ACHN (cell line): ENCODE data around the gene ZNF783.

Experiments used
- DNase-seq: peaks from one replicate; pipeline ENCODE4 v3.0.0-alpha.2; 2015
- in situ Hi-C: cut with HindIII; loops from 2 replicates; pipeline ENCODE4 v1.10.0; 2017; ENCODE audit warnings: low sequenced_read_pairs, low pct_ligation_motif_present, low pct_unique_long_range_greater_than_20kb

The ZNF783 gene

DNA sequence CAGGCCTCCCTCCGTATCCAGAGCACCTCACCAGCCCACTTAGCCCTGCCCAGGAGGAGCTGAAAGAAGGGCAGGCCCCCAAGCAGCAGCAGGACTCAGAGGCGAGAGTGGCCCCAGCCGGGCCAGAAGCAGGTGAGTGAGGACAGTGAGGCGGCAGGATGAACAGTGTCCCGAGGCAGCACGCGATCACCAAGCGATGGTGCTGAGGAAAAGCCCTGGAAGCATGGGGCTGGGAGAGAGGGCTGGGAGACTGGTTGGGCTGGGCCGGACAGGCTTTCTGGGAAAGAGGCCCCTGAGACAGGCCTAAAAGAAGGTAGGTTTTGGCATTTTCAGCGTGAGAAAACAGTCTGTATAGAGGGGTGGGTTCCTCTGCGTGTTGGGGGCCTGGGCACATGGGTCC lies 16.4 kb downstream of the ZNF783 start:
- no peak for DNase-seq
- in situ Hi-C loops, result no loop called here

DNA sequence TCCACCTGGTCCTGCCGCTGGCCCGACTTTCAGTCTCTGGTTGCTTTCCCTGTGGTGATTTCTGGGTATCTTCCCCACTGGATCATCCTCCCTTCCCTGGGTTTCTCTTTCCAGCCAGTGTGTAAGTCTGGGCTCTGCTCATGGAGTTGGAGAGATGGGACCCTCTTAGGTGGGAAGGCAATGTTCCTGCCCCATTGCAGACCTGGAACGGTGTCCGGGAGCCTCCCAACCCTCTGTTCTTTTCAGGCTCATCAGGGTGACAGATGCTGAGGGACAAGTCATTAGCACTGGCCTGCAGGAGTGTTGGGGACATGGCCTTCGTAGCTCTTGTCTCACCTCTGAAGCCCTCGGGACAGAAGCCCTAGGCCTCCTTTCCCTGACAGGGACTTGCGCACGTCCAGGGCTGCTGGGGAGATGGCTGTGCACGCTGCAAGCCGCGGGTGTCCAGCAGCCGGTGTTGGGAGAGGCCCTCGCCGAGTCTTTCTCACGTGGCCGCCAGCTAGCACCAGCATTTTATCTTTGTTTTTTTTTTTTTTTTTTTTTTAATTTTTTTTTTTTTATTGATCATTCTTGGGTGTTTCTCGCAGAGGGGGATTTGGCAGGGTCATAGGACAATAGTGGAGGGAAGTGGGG lies 17.2 kb downstream of the ZNF783 start:
- DNase-seq, result no peak
- in situ Hi-C loops, result no loop called here

DNA sequence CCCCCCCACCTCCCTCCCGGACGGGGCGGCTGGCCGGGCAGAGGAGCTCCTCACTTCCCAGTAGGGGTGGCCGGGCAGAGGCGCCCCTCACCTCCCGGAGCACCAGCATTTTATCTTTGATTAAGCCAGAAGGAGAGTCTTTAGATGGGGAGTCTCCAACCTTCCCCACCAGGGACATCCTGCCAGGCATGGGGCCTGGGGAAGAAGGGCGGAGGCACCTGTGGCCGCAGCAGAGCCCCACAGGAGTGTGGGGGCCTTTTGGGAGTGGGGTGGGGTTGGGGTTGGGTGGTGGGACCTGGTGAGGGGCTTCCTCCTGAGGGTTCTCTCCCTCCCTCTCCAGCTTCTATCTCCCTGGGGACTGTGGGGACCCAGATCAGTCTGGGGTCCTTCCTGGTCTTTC lies 18.2 kb downstream of the ZNF783 start:
- DNase-seq, result no peak
- in situ Hi-C loops, result no loop called here

DNA sequence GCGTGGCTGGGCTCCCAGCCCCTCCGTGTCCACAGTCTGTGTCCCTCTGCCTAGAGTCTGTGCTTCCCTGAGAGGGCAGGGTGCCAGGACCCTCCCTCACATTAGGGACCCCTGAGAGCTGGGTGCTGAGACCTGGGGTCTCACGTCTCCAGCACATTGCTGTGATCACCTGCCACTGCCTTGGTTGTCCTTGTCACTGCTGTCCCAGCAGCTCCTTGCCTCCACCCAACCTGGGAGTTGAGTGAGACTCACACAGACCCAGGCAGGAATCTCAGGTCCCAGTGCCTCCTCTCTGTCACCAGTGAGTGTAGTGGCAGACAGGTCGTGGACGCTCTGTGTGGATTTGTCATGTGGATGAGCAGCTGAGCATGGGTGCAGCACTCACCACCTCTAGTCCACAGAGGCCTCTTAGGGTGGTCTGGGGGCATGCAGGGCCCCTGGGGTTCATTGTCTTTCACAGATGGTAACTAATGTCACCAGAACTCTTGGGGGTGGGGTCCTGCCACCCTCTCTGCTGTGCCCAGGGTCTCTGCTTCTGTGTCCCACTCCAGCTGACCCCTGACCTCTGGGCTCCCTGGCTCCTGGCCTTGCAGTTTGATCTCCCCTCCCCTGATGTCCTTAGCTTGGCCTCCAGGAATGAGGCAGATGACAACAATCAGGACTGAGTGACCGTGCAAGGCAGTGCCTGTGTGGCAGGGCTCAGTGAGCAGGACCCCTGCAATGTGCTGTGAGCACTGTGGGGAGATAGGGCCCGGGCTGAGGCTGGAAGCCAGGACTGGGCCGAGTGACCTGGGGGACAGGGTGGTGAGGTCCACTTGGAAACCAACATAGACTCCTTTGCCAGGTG lies 18.9 kb downstream of the ZNF783 start:
- DNase-seq, result no peak
- in situ Hi-C loops, result no loop called here

DNA sequence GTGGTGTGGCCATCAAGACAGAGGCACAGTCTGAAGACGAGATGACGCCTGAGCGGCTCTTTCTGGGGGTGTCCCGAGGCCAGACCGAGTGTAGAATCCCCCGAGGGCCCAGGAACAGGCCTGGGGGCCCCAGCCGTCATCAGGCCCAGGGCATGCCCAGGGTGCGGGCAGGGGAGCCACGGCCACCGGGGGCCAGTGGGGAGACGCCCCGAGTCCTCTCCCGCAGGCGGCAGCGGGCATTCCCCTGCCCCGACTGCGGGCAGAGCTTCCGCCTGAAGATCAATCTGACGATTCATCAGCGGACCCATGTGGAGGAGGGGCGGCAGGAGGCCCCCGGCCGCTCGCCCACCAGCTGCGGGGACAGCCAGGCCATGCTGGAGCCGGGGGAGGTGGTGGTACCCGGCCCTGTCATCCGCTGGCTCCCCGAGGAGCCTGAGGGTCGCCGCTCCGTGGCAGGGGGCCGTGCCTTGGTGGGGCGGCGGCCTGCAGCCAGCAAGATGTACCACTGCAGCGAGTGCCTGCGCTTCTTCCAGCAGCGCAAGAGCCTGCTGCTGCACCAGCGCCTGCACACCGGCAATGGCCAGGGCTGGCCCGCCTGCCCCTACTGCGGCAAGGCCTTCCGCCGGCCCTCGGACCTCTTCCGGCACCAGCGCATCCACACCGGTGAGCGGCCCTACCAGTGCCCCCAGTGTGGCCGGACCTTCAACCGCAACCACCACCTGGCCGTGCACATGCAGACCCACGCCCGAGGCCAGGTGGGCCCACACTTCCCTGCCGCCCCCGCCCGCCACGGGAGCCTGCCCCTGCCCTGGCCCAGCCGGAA lies 19.7 kb downstream of the ZNF783 start:
- in situ Hi-C loops, result no loop called here
- no peak for DNase-seq

DNA sequence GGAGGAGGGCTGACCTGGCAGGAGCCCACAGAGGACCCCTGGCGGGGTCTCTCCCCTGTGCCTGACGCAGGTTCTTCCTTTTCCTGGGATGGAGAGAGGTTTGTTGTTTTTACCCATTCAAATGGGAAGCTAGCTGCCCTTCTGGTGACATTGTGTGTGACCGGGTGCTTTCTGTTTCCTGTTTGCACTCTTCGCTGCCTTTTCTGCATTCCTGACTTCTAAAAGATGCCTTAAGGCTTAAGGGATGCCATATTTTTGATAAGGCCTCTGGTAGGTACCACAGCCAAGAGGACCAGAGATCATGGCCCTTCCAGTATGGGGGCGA lies 20.3 kb downstream of the ZNF783 start:
- no peak for DNase-seq
- in situ Hi-C loops, result no loop called here

DNA sequence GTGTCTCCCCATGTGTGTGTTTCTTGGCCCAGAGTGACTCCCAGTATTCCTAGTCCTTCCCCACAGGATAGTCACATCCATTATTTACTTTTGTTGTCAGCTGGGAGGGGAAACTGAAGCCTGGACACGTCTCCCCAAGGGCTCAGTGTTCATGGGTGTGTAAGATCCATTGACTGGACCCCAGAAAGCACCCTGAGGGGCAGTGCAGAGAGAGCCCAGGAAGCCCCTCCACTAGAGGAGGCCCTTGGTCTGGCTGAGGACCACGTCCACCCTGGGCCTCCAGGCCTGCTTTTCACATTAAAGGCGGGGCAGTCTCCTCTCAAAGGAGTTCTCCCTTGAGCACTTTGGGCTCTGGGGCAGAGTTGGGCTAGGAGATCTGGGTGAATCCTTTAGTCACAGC lies 21.3 kb downstream of the ZNF783 start:
- in situ Hi-C loops, result no loop called here

DNA sequence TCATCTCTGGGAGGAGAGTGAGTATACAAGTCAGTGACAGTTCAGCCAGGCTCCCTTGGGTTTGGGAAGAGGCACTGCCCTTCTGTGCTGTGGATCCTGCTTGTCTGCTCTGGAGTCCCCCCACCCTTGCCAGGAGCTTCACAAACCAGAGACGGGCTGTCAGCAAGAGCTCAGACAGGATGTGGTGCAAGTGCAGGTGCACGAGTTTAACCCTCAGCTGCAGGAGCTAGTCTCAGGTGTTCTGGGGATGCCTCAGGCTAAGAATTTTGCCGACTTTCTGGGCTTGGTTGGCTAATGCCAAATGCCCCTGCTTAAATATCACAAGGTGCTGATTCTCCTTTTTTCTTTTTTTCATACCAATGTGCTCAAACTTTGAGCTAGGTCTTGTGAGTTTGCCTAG lies 22.3 kb downstream of the ZNF783 start:
- in situ Hi-C loops, result no loop called here
- no peak for DNase-seq

More for the DNA sequence above, 21.3 kb downstream of the ZNF783 start:
- DNase-seq, result no peak

DNA sequence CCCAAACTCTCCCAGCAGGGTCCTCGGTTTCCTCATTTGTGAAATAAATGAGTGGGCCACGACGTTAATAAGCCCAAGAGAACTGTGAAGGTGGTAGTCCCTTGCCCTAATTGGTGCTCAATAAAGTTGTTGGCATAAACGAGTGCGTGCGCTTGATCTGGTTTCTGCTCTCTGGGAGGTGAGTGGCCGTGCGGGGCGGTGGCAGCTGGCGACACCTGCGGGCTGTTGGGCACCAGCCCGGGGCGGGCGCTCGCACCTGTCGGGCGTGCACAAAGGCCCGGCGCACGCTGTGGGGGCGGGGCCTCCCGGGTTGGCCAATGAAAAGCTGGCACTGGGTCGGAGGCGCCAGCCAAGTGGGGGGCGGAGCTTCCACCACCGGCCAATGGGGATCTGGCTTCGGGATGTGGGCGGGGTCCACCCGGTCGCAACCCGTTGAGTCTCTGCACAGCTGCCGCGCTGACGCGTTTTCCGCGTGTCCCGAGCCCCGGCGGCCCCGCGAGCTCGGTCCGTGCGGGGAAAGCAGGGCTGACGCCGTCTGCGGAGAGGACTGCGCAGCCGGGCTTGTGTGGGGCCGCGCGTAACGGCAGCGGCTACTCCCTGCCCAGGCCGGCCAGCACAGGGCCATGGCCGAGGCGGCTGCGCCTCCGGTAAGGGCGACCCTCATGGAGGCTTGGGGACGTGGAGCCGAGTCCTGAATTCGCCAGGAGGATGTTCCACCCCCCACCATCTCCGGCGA lies 23.0 kb downstream of the ZNF783 start:
- in situ Hi-C loops, result no loop called here
- DNase-seq, result peak; percentile 23

DNA sequence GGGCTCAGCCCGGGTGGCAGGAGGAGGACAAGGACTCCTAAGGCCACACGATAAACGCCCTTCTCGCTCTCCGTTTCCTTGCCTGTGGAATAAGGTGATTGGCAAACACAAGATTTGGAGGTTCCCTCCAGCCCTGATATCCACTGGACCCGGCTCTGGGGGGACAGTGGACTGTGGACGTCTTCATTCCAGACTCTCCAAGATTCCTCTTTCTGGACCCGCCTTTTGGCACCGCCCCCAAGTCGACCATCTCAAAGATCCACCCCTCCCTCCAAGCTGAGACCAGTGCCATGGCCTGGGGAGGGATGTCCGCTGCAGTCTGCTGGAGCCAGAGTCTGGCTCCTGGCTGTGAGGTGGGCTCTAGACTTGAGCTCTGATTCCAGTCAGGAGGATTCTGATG lies 23.6 kb downstream of the ZNF783 start:
- DNase-seq, result no peak
- in situ Hi-C loops, result no loop called here

DNA sequence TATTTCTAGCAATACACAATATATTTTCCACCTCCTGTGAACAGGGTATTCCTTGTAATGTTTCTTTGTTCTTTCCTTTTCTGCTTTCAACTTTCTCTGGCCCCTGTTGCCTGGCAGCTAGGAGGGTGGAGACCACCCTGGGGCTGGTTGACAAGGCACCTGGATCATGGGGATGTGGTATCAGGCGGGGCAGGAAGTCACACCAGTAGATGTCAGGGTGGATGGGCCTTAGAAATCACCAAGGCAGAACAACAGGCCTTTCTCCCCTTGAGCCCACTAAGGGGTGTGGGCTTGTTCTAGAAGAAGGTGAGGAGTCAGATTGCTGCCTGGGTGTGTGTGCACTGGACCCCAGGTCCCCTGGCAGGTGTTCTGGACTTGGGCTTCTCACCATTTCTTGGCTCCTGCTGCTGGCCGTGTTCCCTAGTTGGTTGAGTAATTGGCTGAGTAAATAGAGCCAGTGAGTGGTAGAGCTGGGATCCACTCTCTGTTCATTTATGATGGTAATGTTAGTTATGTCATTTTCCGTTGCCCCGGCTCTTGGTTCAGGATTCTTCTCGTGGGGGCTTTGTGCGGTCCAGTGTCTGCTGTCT lies 24.9 kb downstream of the ZNF783 start:
- in situ Hi-C loops, result no loop called here

DNA sequence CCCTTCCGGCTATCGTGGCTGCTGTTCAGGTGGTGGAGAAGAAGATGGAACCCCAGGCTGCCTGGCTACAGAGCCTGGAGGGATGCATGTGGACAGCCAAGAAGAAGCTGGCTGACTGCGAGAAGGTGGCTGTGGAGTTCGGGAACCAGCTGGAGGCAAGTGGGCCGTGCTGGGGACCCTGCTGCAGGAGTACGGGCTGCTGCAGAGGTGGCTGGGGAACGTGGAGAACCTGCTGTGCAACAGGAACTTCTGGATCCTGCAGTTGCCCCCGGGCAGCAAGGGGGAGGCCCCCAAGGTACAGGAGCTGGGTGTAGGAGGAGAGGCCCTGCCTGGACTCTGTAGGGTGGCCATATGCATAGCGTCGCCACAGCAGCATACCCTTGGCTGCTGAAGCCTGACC lies 25.6 kb downstream of the ZNF783 start:
- in situ Hi-C loops, result no loop called here
- no peak for DNase-seq

More for the DNA sequence above, 24.9 kb downstream of the ZNF783 start:
- no peak for DNase-seq

DNA sequence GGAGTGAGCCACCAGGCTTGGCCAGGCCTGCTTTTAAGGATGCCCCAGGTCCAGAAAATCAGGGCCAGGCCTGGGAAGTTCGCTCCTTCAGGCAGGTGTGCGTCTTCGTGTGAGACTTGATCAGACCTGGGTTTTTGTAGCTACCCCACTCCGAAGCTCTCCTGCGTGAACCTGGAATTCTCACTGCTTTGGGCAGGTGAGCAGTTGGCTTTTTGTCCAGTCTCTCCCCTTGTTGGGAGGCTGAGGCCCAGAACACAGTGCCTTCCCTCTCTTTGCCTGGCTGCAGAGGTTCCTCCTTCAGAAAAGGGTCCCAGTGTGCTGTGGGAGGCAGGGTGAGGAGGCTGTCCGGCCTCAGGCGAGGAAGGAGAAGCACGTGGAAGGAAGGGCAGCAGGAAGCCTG lies 27.3 kb downstream of the ZNF783 start:
- in situ Hi-C loops, result no loop called here
- no peak for DNase-seq

DNA sequence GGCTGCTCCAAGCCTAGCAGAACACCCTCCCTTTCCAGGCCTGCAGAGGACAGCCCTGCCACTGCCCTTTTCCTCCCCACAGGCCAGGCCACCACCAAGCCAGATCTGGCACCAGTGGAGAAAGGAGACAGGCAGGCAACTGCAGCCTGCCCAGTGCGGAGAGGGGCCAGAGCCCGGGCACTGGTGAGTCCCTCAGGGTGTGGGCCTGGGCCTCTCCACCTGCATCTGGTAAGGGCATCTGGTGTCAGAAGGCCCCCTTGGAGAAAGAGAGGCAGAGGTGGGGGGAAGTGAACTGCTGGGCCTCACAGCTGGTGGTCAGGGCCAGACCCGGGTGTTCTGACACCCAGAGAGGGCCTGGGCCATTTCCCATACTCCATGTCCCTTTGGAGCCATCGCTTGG lies 27.9 kb downstream of the ZNF783 start:
- in situ Hi-C loops, result no loop called here
- no peak for DNase-seq

DNA sequence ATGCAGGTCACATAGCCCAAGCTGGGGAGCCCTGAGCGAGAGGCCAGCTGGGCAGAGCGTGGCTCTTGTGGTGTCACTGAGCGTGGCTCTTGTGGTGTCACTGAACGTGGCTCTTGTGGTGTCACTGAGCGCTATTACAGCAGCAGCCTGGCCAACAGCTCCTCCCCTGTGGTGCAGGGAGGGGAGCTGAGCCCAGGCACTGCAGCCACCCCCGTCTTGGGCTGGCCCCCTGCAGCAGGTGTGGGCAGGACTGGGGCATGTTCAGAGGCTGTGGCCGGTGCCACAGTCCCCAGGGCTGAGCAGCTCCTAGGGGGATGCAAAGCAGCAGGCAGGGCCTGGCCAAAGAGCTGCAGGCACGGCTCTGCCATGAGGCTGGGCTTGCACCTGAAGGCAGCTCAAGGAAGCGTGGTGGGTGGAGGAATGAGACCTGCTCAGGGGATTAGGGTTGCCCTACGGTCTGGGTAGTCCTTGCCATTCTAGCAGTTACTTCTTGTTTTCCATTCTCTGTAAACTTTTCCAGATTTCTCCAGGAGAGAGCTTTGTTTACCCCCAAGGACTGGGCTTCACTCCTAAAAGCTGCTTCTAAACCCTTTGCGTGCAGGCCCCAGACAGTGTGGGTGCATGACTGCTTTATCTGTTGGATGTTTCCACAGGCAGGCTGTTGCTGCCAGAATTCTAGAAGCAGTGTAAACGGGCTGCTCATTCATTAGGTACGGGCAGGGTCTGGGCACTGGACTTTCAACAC lies 29.2 kb downstream of the ZNF783 start:
- DNase-seq, result no peak
- in situ Hi-C loops, result no loop called here

DNA sequence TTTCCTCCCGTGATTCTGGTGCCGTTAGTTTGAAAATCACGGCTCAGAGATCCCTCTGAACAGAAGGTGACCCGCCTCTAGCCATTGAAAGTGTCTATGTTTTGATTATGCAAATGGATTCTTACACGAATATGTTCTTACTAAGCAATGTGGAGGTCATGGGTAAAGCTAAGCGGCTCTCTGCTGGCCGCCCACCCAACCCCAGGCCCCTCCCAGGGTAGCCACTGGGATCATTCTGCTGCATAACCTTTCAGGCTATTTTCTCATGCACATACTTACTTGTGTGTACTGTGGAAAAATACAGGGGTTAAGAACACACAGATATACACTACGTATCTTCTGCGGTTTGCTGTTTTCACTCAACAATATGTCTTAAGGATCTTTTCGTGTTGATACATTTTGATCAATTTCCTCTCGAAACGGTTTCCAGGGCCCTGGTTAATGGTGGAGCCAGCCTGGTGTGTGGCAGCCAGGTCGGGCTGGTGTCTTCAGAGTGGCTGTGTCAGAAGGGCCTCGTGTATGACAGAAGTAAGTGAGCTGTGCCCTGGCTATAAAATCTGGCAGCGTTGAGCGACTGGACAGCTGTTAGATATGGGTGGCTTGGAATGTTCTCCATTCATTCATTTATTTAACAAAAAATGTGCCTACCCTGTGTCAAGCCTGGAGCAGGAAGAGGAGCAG lies 29.9 kb downstream of the ZNF783 start:
- in situ Hi-C loops, result no loop called here
- DNase-seq, result no peak

DNA sequence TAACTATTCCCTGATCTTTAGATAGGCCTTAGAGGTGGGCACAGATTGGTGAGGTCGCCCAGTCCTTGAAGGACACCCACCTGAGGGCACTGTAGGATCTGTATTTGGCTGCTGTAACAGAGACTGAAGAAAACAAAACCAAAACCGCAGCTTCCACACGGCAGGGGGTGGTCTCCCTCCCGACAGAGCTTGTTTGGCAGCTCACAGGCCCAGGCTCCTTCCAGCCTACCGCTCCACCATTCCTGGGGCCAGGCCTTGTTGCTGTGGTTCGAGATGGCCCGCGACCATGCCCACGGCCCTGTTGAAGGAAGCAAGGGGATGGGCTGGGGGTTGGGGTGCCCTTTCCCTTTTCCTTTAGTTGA lies 30.4 kb downstream of the ZNF783 start:
- in situ Hi-C loops, result no loop called here
- DNase-seq, result no peak

DNA sequence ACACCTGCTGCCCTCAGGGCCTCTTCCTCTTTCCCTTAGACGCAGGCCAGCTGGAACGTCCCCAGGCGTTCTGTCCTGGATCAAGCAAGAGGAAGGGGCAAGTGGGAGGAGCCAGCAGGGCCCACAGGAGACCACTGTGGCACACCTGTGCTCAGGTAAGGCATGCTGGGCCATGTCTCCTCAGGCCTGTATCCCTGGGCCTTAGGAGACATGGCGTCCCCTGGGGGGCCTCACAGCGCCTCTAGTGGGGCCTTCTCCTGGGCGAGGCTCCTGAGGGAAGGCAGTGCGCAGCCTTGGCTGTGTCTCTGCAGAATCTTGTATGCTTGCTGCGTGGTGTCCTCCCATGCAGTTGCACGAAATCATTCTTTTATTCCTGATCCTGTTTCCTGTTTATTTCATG lies 31.3 kb downstream of the ZNF783 start:
- in situ Hi-C loops, result no loop called here
- DNase-seq, result no peak
